ENCODE results near the gene ITGB3. TPM values are rescaled to one million over a fixed set of nuclear protein-coding genes. Genes with fewer than 3 reads are reported as not detected.
A peak's percentile ranks its signal among the peaks of the same experiment; 100 is the strongest.

ITGB3 gene
- total RNA-seq, 4 donors from 2014 or later = 7.9 to 26.3 (median 8.6) TPM

DNA sequence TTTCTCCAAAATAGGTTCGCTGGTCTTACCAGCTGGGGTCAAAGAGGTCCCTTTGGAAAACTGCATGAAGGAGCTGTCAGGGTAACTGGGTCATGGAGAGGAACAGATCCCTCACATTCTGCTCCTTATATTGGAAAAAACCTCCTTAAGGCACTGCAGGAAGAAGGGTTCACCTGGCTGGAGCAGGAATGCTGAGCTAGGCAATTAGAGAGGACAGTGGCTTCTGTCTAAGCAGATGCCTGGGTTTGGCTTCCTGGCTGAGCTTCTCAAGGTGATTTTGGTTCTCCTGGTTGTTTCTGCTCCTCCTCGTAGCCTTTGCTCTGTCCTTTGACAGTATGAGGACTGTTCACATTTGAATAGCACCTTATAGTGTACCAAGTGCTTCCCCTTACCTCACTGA lies 19.6 kb downstream of the ITGB3 start:
- in situ Hi-C loops (cut with MboI; ENCODE audit: low pct_ligation_motif_present in 1 of 4, low pct_unique_long_range_greater_than_20kb in 1 of 4, low sequenced_read_pairs in 3 of 4) (no loop called here), intact Hi-C loops (cut with DNase I; ENCODE audit: low total_unique reads) (no loop called here)
- no peaks in the 10 kb centered on the region for H3K9me3 ChIP-seq
- H3K4me3 ChIP-seq = no peak overlapping the region
- peaks cover 22 to 53% (median 30%) of the 10 kb centered on the region in 4 donors for H3K4me1 ChIP-seq
- H3K36me3 ChIP-seq = no peaks in the 10 kb centered on the region
- no peak for TF ChIP-seq EP300 (IDR thresholded peaks at IDR 0.05; ENCODE audit: low read depth)
- no peak for TF ChIP-seq POLR2AphosphoS5 (IDR thresholded peaks at IDR 0.05)
- TF ChIP-seq, protein P1, sequence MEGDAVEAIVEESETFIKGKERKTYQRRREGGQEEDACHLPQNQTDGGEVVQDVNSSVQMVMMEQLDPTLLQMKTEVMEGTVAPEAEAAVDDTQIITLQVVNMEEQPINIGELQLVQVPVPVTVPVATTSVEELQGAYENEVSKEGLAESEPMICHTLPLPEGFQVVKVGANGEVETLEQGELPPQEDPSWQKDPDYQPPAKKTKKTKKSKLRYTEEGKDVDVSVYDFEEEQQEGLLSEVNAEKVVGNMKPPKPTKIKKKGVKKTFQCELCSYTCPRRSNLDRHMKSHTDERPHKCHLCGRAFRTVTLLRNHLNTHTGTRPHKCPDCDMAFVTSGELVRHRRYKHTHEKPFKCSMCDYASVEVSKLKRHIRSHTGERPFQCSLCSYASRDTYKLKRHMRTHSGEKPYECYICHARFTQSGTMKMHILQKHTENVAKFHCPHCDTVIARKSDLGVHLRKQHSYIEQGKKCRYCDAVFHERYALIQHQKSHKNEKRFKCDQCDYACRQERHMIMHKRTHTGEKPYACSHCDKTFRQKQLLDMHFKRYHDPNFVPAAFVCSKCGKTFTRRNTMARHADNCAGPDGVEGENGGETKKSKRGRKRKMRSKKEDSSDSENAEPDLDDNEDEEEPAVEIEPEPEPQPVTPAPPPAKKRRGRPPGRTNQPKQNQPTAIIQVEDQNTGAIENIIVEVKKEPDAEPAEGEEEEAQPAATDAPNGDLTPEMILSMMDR (IDR thresholded peaks at IDR 0.05) = no peak
- TF ChIP-seq POLR2A (IDR thresholded peaks at IDR 0.05) = no peak
- 80 to 90% methylated on average over 1 to 2 of the region's 2 CpGs for WGBS, 2 donors (ENCODE audit: low coverage in 1 of 2)
- DNase-seq = no peak
- H3K27me3 ChIP-seq = no peaks in the 10 kb centered on the region
- peak overlapping the region in 3 of 4 donors; percentile 86 to 91 (median 87) for H3K27ac ChIP-seq

DNA sequence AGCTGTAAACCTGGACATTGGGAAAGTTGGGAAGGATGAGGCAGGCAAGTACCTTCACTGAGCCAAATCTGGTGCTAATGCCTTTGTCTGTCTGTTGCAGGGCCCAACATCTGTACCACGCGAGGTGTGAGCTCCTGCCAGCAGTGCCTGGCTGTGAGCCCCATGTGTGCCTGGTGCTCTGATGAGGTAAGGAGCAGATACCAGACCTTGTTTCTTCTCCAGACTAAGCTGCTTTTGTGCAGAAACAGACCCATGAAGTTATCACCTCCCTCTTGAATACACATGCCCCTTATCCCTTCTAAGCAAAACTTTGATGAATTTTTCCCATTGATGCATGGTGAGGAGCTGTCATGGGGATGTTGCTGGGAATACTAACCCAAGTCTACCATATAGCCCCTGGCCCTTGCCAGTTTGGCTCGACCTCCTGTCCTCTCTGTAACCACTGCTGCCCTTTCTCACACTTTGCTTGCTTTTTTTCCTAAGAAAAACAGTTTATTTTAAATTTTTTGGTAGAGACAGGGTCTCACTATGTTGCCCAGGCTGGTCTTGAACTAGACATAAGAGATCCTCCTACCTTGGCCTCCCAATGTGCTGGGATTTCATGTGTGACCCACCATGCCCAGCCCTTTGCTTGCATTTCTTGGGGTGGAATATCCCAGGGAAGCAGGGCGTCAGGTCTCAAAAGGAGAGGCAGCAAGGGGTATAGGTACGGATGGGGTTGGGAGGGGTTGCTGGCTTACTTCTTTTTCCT lies 20.9 kb downstream of the ITGB3 start:
- peaks cover 32 to 53% (median 39%) of the 10 kb centered on the region in 4 donors for H3K4me1 ChIP-seq
- H3K36me3 ChIP-seq = no peaks in the 10 kb centered on the region
- no peaks in the 10 kb centered on the region for H3K9me3 ChIP-seq
- 47 to 89% methylated on average over 2 to 5 of the region's 5 CpGs for WGBS, 2 donors (ENCODE audit: low coverage in 1 of 2)
- in situ Hi-C loops (cut with MboI; ENCODE audit: low pct_ligation_motif_present in 1 of 4, low pct_unique_long_range_greater_than_20kb in 1 of 4, low sequenced_read_pairs in 3 of 4) (no loop called here), intact Hi-C loops (cut with DNase I; ENCODE audit: low total_unique reads) (no loop called here)
- H3K27ac ChIP-seq = peak overlapping the region; percentile 81 to 91 (median 86)
- H3K27me3 ChIP-seq = no peaks in the 10 kb centered on the region
- no peak overlapping the region for H3K4me3 ChIP-seq
- no peak for DNase-seq
- TF ChIP-seq EP300 (IDR thresholded peaks at IDR 0.05; ENCODE audit: low read depth) (no peak), POLR2AphosphoS5 (IDR thresholded peaks at IDR 0.05) (no peak), POLR2A (IDR thresholded peaks at IDR 0.05) (no peak)
- TF ChIP-seq, protein P1 (IDR thresholded peaks at IDR 0.05) = no peak

DNA sequence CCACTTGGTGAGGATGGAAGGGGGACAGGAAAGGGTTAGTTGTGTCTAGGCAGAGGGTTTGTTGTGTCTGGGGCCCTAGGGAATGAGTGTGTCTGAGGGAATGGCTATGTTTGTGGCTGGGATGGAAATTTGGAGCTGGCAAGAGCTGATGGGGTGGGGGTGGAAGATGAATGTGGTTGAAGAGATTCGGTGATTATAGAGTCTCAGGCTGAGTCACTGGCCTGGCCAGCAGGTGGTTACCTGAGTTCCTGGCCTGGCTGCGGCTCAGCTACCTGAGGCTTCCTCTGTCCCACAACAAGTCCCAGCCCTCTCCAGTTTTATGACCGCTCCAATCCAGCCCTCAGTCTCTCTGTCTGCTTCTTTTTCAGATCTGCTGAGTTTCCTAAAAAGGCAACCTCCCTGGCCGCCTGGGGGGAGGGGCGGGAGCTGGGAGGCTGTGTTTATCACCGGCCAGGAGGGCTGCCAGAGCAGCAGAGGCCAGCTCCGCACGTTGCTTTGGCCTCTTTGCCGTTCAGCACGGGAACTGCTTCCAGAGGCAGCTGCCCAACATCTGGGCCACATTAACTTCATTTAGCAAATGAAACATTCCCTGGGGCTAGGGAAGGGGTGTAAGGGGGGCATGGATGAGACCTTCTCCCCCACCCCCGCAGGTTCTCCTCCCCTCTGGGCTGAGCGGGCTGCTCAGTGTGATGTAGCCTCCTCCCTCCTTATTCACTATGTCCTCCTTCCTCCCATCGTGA lies 21.8 kb downstream of the ITGB3 start:
- in situ Hi-C loops (cut with MboI; ENCODE audit: low pct_ligation_motif_present in 1 of 4, low pct_unique_long_range_greater_than_20kb in 1 of 4, low sequenced_read_pairs in 3 of 4) = no loop called here
- WGBS, 2 donors (ENCODE audit: low coverage in 1 of 2) = 20 to 66% methylated on average over 1 to 13 of the region's 13 CpGs
- intact Hi-C loops (cut with DNase I; ENCODE audit: low total_unique reads) = no loop called here
- Histone ChIP-seq H3K27me3 (no peaks in the 10 kb centered on the region), H3K27ac (peak overlapping the region; percentile 81 to 91 (median 86)), H3K9me3 (no peaks in the 10 kb centered on the region), H3K4me1 (peaks cover 41 to 59% (median 47%) of the 10 kb centered on the region in 4 donors), H3K36me3 (no peaks in the 10 kb centered on the region), H3K4me3 (no peak overlapping the region)
- TF ChIP-seq POLR2AphosphoS5 (IDR thresholded peaks at IDR 0.05) = peak; percentile 49 to 61 (median 49)
- TF ChIP-seq EP300 (IDR thresholded peaks at IDR 0.05; ENCODE audit: low read depth) = peak; percentile 24
- no peak for TF ChIP-seq POLR2A (IDR thresholded peaks at IDR 0.05)
- TF ChIP-seq, protein P1 (IDR thresholded peaks at IDR 0.05) = no peak
- DNase-seq = peak; percentile 75

DNA sequence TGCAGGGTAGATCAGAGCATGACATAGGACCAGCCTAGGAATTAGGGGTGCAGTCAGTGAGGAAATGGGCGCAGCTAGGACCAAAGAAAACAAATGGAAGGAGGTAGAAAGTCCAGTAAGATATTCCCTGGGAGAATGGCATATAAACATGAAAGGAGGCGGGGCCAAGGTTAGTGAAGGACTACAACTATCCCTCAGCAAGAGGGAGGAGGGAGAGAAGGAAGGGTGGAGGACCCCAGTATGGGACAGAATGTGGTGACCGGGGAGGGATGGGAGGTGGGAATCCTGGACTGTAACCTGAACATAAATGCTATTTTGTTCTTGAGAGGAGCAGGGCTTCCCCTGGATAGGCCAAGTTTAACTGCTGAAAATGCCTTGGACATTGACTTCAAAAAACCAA lies 22.8 kb downstream of the ITGB3 start:
- intact Hi-C loops (cut with DNase I; ENCODE audit: low total_unique reads) = no loop called here
- Histone ChIP-seq H3K4me3 (no peak overlapping the region), H3K27ac (peak overlapping the region; percentile 81 to 91 (median 86)), H3K9me3 (no peaks in the 10 kb centered on the region), H3K4me1 (peaks cover 43 to 67% (median 51%) of the 10 kb centered on the region in 4 donors), H3K36me3 (no peaks in the 10 kb centered on the region), H3K27me3 (no peaks in the 10 kb centered on the region)
- in situ Hi-C loops (cut with MboI; ENCODE audit: low pct_ligation_motif_present in 1 of 4, low pct_unique_long_range_greater_than_20kb in 1 of 4, low sequenced_read_pairs in 3 of 4) = no loop called here
- TF ChIP-seq POLR2AphosphoS5 (IDR thresholded peaks at IDR 0.05) = no peak
- 58 to 71% methylated on average over 2 to 3 of the region's 3 CpGs for WGBS, 2 donors (ENCODE audit: low coverage in 1 of 2)
- no peak for DNase-seq
